Stimulated activated naive B cell treated with anti-CD40 and anti-IgM and Interleukin-4, amounts not matched to agents 10 μg/mL and 1 μg/mL and 100 μg/mL, for 72 hours (primary cell): Measurements from ENCODE around the gene TNFSF18.

Experiments
- ATAC-seq, 2 donors: fragments of 150-1000 bp; cut with Tn5 transposase; replicated peaks; 2 replicates each; pipeline ENCODE4 v1.10.0; 2021; ENCODE audit warnings: moderate library complexity in 1 of 2
- DNase-seq: peaks from one replicate; pipeline ENCODE4 v3.0.0; 2021
- H3K27ac Mint-ChIP-seq: one replicate; pipeline ENCODE4 v1.8.0; 2022; ENCODE audit warnings: mild to moderate bottlenecking, mixed read lengths
- H3K27me3 Mint-ChIP-seq, 2 donors: one replicate each; pipeline ENCODE4 v1.8.0; 2022; ENCODE audit warnings: mixed read lengths in 2 of 2
- H3K36me3 Mint-ChIP-seq, 2 donors: one replicate each; pipeline ENCODE4 v1.8.0; 2022; ENCODE audit warnings: mixed read lengths in 2 of 2, mild to moderate bottlenecking in 1 of 2
- H3K4me1 Mint-ChIP-seq, 2 donors: one replicate each; pipeline ENCODE4 v1.8.0; 2022; ENCODE audit warnings: mixed read lengths in 2 of 2, mild to moderate bottlenecking in 1 of 2
- H3K4me3 Mint-ChIP-seq, 2 donors: one replicate each; pipeline ENCODE4 v1.8.0; 2022; ENCODE audit warnings: mild to moderate bottlenecking in 2 of 2, mixed read lengths in 2 of 2, moderate library complexity in 1 of 2
- H3K9me3 Mint-ChIP-seq, 2 donors: one replicate each; pipeline ENCODE4 v1.8.0; 2022; ENCODE audit warnings: mixed read lengths in 2 of 2, mild to moderate bottlenecking in 1 of 2

TNFSF18 gene

DNA sequence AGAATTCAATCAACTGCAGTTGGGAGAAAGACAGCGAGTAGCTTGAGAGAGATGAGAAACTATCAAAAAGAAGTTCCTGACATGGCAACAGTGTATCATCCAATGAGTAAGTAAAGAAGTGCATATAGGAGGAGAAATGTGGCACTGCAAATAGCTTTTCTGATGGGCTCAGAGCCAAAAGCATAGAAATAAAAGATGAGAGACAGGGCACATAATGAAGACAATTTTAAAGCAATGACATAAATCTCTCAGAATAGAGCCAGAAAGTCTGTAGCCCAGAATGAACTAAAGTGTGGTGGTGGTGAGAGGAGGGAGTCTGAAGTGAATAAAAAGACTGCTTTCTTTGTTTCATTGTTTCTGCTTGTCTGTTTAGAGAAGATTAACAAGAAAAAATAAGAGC, 34.3 kb downstream of the TNFSF18 start:
- Mint-ChIP-seq H3K9me3 (peaks cover 0 to 3% of the 10 kb centered on the region in 2 donors), H3K27ac (peak overlapping the region; percentile 57), H3K4me1 (peaks cover 39 to 60% of the 10 kb centered on the region in 2 donors), H3K36me3 (no peaks in the 10 kb centered on the region), H3K4me3 (no peak overlapping the region), H3K27me3 (no peaks in the 10 kb centered on the region)
- ATAC-seq (no peak), DNase-seq (no peak)

DNA sequence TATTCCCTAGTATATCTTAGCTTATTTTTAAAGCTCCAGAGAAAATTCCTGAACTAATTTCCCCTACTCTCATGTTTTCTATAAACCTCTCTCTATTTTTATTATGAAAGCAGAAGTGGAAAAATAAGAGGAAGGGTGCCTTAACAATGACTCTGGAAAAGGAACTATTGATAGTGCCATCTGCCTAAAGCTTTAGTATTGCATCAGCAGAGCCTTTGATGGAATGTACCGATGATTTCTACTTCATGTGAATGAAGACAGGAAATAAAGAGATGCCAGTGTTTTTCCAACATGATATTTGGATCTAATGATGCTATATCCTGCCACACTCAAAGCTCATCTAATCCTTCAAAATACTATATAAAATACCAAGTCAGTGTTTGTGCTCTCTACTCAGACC, 35.1 kb downstream of the TNFSF18 start:
- Mint-ChIP-seq H3K4me3 (no peak overlapping the region), H3K27ac (no peak overlapping the region), H3K27me3 (no peaks in the 10 kb centered on the region), H3K9me3 (peaks cover 0 to 3% of the 10 kb centered on the region in 2 donors), H3K4me1 (peaks cover 31 to 53% of the 10 kb centered on the region in 2 donors), H3K36me3 (no peaks in the 10 kb centered on the region)
- no peak for ATAC-seq
- no peak for DNase-seq

GRCh38 chr1:173014160-173014559, 36.6 kb downstream of the TNFSF18 start:
- Mint-ChIP-seq H3K27me3 (no peaks in the 10 kb centered on the region), H3K9me3 (peaks cover 0 to 3% of the 10 kb centered on the region in 2 donors), H3K4me1 (peaks cover 27 to 39% of the 10 kb centered on the region in 2 donors), H3K36me3 (no peaks in the 10 kb centered on the region), H3K4me3 (no peak overlapping the region), H3K27ac (no peak overlapping the region)
- no peak for ATAC-seq
- no peak for DNase-seq

DNA sequence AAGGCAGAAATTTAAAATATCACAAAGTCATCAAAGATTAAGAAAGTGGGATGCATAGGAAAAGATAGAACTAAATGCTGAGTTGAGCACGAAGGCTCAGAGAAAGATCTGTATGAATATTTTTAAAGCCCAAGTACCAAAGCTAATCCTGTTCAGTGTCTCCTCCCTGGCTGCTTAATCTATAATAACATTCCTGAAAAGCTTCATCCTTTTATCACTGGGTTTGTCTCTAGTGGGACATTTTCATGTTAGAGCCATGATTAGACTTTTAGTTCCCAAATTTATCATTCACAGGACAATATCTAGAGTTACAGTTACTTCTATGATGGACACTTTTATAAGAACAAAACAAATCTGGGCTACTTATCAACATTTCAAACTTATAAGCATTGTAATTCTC, 38.6 kb downstream of the TNFSF18 start:
- H3K27me3 Mint-ChIP-seq: no peaks in the 10 kb centered on the region
- no peak overlapping the region for H3K27ac Mint-ChIP-seq
- H3K4me1 Mint-ChIP-seq: peaks cover 17 to 22% of the 10 kb centered on the region in 2 donors
- H3K4me3 Mint-ChIP-seq: no peak overlapping the region
- H3K9me3 Mint-ChIP-seq: peaks cover 0 to 1% of the 10 kb centered on the region in 2 donors
- H3K36me3 Mint-ChIP-seq: no peaks in the 10 kb centered on the region
- DNase-seq: no peak
- no peak for ATAC-seq

DNA sequence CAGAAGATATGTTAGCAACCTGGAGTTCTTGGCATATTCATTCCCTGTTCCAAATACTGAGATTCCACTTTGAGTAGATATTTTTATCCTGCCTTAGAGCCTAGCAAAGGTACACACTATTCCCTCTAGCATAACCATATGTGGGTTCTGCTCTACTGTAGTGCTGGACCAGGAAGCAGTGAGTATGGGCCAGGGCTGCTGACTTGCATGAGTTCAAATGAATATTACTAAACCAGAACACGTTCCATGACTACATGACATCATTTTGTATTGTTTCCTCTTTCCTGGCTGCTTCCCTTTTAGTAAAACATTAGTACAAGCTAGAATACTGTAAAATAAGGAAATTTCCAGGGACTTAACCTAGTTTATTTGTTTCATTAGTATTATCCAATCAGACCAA, 41.1 kb downstream of the TNFSF18 start:
- H3K36me3 Mint-ChIP-seq: no peaks in the 10 kb centered on the region
- no peak overlapping the region for H3K27ac Mint-ChIP-seq
- ATAC-seq (peak; percentile 41 to 68), DNase-seq (no peak)
- H3K9me3 Mint-ChIP-seq: peaks cover 0 to 1% of the 10 kb centered on the region in 2 donors
- H3K27me3 Mint-ChIP-seq: no peaks in the 10 kb centered on the region
- H3K4me3 Mint-ChIP-seq: no peak overlapping the region
- H3K4me1 Mint-ChIP-seq: peaks cover 0 to 4% of the 10 kb centered on the region in 2 donors

GRCh38 chr1:173005196-173005864, 45.4 kb downstream of the TNFSF18 start:
- H3K4me3 Mint-ChIP-seq: no peak overlapping the region
- DNase-seq (no peak), ATAC-seq (no peak)
- H3K27me3 Mint-ChIP-seq: no peaks in the 10 kb centered on the region
- H3K4me1 Mint-ChIP-seq: peaks cover 0 to 4% of the 10 kb centered on the region in 2 donors
- H3K9me3 Mint-ChIP-seq: peaks cover 11 to 21% of the 10 kb centered on the region in 2 donors
- H3K36me3 Mint-ChIP-seq: peaks cover 4 to 12% of the 10 kb centered on the region in 2 donors
- no peak overlapping the region for H3K27ac Mint-ChIP-seq

GRCh38 chr1:173002891-173003838, 47.6 kb downstream of the TNFSF18 start:
- H3K27ac Mint-ChIP-seq: no peak overlapping the region
- H3K27me3 Mint-ChIP-seq: no peaks in the 10 kb centered on the region
- peaks cover 4 to 12% of the 10 kb centered on the region in 2 donors for H3K36me3 Mint-ChIP-seq
- no peak overlapping the region for H3K4me3 Mint-ChIP-seq
- peaks cover 0 to 2% of the 10 kb centered on the region in 2 donors for H3K4me1 Mint-ChIP-seq
- H3K9me3 Mint-ChIP-seq: peaks cover 11 to 21% of the 10 kb centered on the region in 2 donors
- no peak for DNase-seq
- no peak for ATAC-seq

- Mint-ChIP-seq H3K9me3 (peaks cover 20 to 27% of the 10 kb centered on the region in 2 donors), H3K36me3 (peaks cover 11 to 18% of the 10 kb centered on the region in 2 donors), H3K4me1 (no peaks in the 10 kb centered on the region), H3K4me3 (no peak overlapping the region), H3K27ac (no peak overlapping the region), H3K27me3 (no peaks in the 10 kb centered on the region)
- DNase-seq (no peak), ATAC-seq (no peak)
These were observed 51.4 kb downstream of the TNFSF18 start for GRCh38 chr1:172999349-172999748.

- Mint-ChIP-seq H3K4me3 (no peak overlapping the region), H3K27ac (no peak overlapping the region), H3K9me3 (peaks cover 20 to 26% of the 10 kb centered on the region in 2 donors), H3K36me3 (peaks cover 11 to 17% of the 10 kb centered on the region in 2 donors), H3K4me1 (no peaks in the 10 kb centered on the region), H3K27me3 (peaks cover 0 to 3% of the 10 kb centered on the region in 2 donors)
- DNase-seq: no peak
- no peak for ATAC-seq
These were observed 52.8 kb downstream of the TNFSF18 start for GRCh38 chr1:172997941-172998361.

DNA sequence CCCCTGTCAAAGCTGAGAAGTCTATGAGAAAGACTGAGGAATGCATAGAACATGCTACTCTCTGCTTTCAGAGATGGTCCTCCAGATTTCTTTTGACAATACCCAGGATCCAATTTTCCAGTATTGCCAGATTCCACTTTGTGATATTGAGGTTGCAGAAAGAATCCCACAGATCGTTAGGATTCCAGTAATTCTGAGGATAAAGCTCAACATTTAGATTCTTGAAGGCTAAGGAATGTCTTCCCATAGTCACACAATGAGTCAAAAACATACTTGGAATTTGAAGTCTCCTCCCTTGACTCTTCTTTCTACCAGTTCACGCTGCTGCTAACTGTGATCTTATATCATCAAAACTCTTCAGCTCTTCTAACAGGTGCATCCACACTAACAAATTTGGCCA, 57.1 kb downstream of the TNFSF18 start:
- no peak for DNase-seq
- H3K9me3 Mint-ChIP-seq: peaks cover 7 to 11% of the 10 kb centered on the region in 2 donors
- H3K36me3 Mint-ChIP-seq: peaks cover 5 to 7% of the 10 kb centered on the region in 2 donors
- ATAC-seq: no peak
- H3K27ac Mint-ChIP-seq: no peak overlapping the region
- peaks cover 0 to 3% of the 10 kb centered on the region in 2 donors for H3K27me3 Mint-ChIP-seq
- H3K4me1 Mint-ChIP-seq: no peaks in the 10 kb centered on the region
- H3K4me3 Mint-ChIP-seq: no peak overlapping the region

DNA sequence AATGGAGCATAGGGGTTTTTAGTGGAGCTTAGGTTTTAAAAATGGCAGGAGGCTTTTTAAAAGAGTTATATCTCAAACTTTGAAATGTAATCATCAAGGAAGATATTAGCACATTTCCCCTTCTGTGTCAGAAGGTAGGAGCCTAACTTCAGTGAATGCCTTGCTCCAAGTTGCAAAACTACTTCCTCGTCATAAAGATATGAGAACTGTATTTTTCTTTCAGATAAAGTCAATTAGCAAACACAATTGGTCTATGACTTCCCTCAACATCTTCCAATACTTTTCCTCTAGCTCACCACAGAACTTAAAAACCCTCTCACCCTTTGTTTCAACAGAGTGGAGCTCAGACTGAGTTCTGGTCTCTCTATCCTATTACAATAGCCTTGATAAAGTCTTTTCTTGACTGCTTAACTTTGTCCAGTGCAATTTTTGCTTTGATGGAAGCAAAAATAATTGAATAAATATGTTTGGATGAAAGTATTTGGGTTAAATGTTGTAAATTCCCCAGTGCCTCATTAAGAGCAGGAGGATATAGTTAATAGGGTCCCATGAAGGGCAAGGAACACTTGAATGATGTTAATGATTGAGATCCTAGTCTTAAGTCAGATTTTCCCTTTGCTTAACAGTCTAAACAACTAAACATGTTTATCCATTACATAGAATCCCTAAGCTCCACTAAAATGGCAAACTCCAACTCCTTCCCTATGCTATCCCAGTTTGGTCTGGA, 58.9 kb downstream of the TNFSF18 start:
- Mint-ChIP-seq H3K27me3 (peaks cover 0 to 3% of the 10 kb centered on the region in 2 donors), H3K27ac (no peak overlapping the region), H3K4me1 (no peaks in the 10 kb centered on the region), H3K9me3 (peaks cover 0 to 4% of the 10 kb centered on the region in 2 donors), H3K36me3 (peaks cover 3 to 5% of the 10 kb centered on the region in 2 donors), H3K4me3 (no peak overlapping the region)
- DNase-seq (no peak), ATAC-seq (no peak)

GRCh38 chr1:172990598-172991215, 60.0 kb downstream of the TNFSF18 start:
- Mint-ChIP-seq H3K4me1 (no peaks in the 10 kb centered on the region), H3K27me3 (peaks cover 0 to 3% of the 10 kb centered on the region in 2 donors), H3K36me3 (no peaks in the 10 kb centered on the region)

More at GRCh38 chr1:172990598-172991215, 60.0 kb downstream of the TNFSF18 start:
- Mint-ChIP-seq H3K9me3 (no peaks in the 10 kb centered on the region), H3K27ac (no peak overlapping the region), H3K4me3 (no peak overlapping the region)
- DNase-seq (no peak), ATAC-seq (no peak)
